Renal cortex interstitium (tissue), 11 donors: ENCODE data around the gene PDE5A. TPM values are rescaled to one million over a fixed set of nuclear protein-coding genes. Genes with fewer than 3 reads are reported as not detected.
"Not testable (repeated sequence)": the region's sequence is repeated elsewhere in the genome, so short reads cannot be mapped to it uniquely, and the experiment has no call there.

Experiments used
- DNase-seq, 11 donors: peaks; one replicate each; pipeline ENCODE4 v3.0.0-alpha.2; 2013; ENCODE audit warnings: low read depth in 9 of 11, low spot score in 4 of 11; ENCODE audit errors: extremely low read depth in 1 of 11
- polyA plus RNA-seq, 3 donors: library from polyadenylated mRNA; unstranded; fragments of 120-200 nt; gene quantifications; one replicate each; pipeline ENCODE4 v1.2.1, GENCODE V29; 2013; ENCODE audit not compliant: insufficient read length in 3 of 3

PDE5A gene
- polyA plus RNA-seq, 3 donors, result 40.0 to 60.0 (median 42.8) TPM

GRCh38 chr4:119501740-119502139, 126.9 kb downstream of the PDE5A start:
- no peak for DNase-seq

- DNase-seq, result peak in 9 of 11 donors; percentile 27 to 67 (median 38)
Measured at GRCh38 chr4:119498527-119498926, 130.1 kb downstream of the PDE5A start.

- no peak for DNase-seq
Measured at GRCh38 chr4:119493886-119494285, 134.7 kb downstream of the PDE5A start.

- DNase-seq, result no peak
Measured at GRCh38 chr4:119493419-119493818, 135.2 kb downstream of the PDE5A start.

GRCh38 chr4:119490335-119490734, 138.3 kb downstream of the PDE5A start:
- DNase-seq, result peak in 1 of 11 donors; percentile 3

GRCh38 chr4:119489305-119489704, 139.3 kb downstream of the PDE5A start:
- no peak for DNase-seq

GRCh38 chr4:119480331-119480730, 148.3 kb downstream of the PDE5A start:
- no peak for DNase-seq

- no peak for DNase-seq
Measured at GRCh38 chr4:119479835-119480234, 148.8 kb downstream of the PDE5A start.

GRCh38 chr4:119479180-119479808, 149.3 kb downstream of the PDE5A start:
- no peak for DNase-seq

GRCh38 chr4:119478446-119479179, 150.0 kb downstream of the PDE5A start:
- DNase-seq, result no peak

- DNase-seq, result no peak
Measured at GRCh38 chr4:119477412-119478053, 151.1 kb downstream of the PDE5A start.

- DNase-seq, result no peak
Measured at GRCh38 chr4:119471259-119471658, 157.3 kb downstream of the PDE5A start.

- DNase-seq, result not testable (repeated sequence)
Measured at GRCh38 chr4:119470737-119471063, 157.9 kb downstream of the PDE5A start.

- DNase-seq, result not testable (repeated sequence)
Measured at GRCh38 chr4:119470021-119470736, 158.4 kb downstream of the PDE5A start.

- DNase-seq, result not testable (repeated sequence)
Measured at GRCh38 chr4:119469039-119469438, 159.6 kb downstream of the PDE5A start.

- DNase-seq, result not testable (repeated sequence)
Measured at GRCh38 chr4:119462733-119463132, 165.9 kb downstream of the PDE5A start.

- DNase-seq, result peak in 1 of 11 donors; percentile 14
Measured at GRCh38 chr4:119455734-119456133, 172.9 kb downstream of the PDE5A start.

GRCh38 chr4:119454491-119455270, 173.9 kb downstream of the PDE5A start:
- peak; percentile 85 to 98 (median 92) for DNase-seq

- DNase-seq, result peak in 2 of 11 donors; percentile 14 to 41
Measured at GRCh38 chr4:119454151-119454490, 174.5 kb downstream of the PDE5A start.
